HL-60 (cell line): ENCODE measurements around the gene GORASP2.
"Not testable (repeated sequence)": the region's sequence is repeated elsewhere in the genome, so short reads cannot be mapped to it uniquely, and the experiment has no call there.

Experiments
- DNase-seq, 2 experiments: peaks; one replicate each; pipeline ENCODE4 v3.0.0-alpha.2; 2010 to 2020; ENCODE audit warnings: low read depth in 1 of 2, low spot score in 1 of 2
- H3K27ac ChIP-seq: fragments of 250-450 bp; sonication (Bioruptor Pico); replicated peaks from 2 replicates; pipeline ENCODE4 v1.5.1; 2020; ENCODE audit warnings: mild to moderate bottlenecking, moderate library complexity
- H3K27me3 ChIP-seq: fragments of 250-450 bp; sonication (Bioruptor Pico); 2 replicates; pipeline ENCODE4 v1.5.1; 2021; ENCODE audit warnings: mild to moderate bottlenecking, moderate library complexity; ENCODE audit not compliant: insufficient read depth, poor library complexity, severe bottlenecking
- H3K4me3 ChIP-seq: replicated peaks from 2 replicates; pipeline ENCODE4 v1.5.1; 2011; ENCODE audit warnings: mild to moderate bottlenecking, control low read depth, low read length; ENCODE audit not compliant: insufficient read depth
- GABPA ChIP-seq: IDR thresholded peaks from 2 replicates; pipeline ENCODE4 v1.6.1; 2012; ENCODE audit warnings: low read depth
- POLR2AphosphoS5 ChIP-seq: IDR thresholded peaks from 2 replicates; pipeline ENCODE4 v1.6.1; 2012; ENCODE audit warnings: low read depth
- REST ChIP-seq: IDR thresholded peaks from 2 replicates; pipeline ENCODE4 v1.6.1; 2012; ENCODE audit warnings: low read depth; ENCODE audit not compliant: insufficient replicate concordance
- SPI1 ChIP-seq: IDR thresholded peaks from 2 replicates; pipeline ENCODE4 v1.6.1; 2012; ENCODE audit warnings: low read depth, mild to moderate bottlenecking, borderline replicate concordance
- TF ChIP-seq, protein P1 (sequence below): IDR thresholded peaks from one replicate; pipeline ENCODE4 v1.5.1; 2011; ENCODE audit warnings: low read length, control low read depth, inconsistent platforms; ENCODE audit not compliant: insufficient read depth

The GORASP2 gene

GRCh38 chr2:170905864-170906263, 23.2 kb upstream of the GORASP2 start:
- DNase-seq, result no peak
- TF ChIP-seq, protein P1, sequence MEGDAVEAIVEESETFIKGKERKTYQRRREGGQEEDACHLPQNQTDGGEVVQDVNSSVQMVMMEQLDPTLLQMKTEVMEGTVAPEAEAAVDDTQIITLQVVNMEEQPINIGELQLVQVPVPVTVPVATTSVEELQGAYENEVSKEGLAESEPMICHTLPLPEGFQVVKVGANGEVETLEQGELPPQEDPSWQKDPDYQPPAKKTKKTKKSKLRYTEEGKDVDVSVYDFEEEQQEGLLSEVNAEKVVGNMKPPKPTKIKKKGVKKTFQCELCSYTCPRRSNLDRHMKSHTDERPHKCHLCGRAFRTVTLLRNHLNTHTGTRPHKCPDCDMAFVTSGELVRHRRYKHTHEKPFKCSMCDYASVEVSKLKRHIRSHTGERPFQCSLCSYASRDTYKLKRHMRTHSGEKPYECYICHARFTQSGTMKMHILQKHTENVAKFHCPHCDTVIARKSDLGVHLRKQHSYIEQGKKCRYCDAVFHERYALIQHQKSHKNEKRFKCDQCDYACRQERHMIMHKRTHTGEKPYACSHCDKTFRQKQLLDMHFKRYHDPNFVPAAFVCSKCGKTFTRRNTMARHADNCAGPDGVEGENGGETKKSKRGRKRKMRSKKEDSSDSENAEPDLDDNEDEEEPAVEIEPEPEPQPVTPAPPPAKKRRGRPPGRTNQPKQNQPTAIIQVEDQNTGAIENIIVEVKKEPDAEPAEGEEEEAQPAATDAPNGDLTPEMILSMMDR, result no peak
- TF ChIP-seq POLR2AphosphoS5 (no peak), SPI1 (no peak), REST (no peak), GABPA (no peak)
- H3K4me3 ChIP-seq, result no peak overlapping the region
- H3K27me3 ChIP-seq, result no peaks in the 10 kb centered on the region
- no peak overlapping the region for H3K27ac ChIP-seq

DNA sequence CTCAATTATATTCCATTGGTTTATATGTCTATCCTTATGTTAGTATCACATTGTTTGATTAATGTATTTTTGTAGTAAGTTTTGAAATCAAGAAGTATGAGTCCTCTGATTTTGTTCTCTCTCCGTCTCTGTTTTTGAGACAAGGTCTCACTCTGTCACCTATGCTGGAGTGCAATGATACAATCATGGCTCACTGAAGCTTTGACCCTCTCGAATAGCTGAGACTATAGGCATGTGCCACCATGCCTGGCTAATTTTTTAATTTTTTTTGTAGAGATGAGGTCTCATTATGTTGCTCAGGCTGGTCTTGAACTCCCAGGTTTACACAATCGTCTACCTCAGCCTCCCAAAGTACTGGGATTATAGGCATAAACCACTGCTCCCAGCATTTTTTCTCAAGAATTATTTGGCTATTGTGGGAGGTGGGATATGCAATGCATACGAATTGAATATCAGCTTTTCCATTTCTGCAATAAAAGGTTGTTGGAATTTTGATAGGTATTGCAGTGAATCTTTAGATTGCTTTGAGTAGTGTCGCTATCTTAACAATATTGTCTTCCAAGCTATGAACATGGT, 17.7 kb upstream of the GORASP2 start:
- Histone ChIP-seq H3K4me3 (no peak overlapping the region), H3K27ac (no peak overlapping the region), H3K27me3 (no peaks in the 10 kb centered on the region)
- no peak for DNase-seq
- TF ChIP-seq GABPA, result no peak
- TF ChIP-seq SPI1, result no peak
- TF ChIP-seq, protein P1, result no peak
- no peak for TF ChIP-seq POLR2AphosphoS5
- no peak for TF ChIP-seq REST

DNA sequence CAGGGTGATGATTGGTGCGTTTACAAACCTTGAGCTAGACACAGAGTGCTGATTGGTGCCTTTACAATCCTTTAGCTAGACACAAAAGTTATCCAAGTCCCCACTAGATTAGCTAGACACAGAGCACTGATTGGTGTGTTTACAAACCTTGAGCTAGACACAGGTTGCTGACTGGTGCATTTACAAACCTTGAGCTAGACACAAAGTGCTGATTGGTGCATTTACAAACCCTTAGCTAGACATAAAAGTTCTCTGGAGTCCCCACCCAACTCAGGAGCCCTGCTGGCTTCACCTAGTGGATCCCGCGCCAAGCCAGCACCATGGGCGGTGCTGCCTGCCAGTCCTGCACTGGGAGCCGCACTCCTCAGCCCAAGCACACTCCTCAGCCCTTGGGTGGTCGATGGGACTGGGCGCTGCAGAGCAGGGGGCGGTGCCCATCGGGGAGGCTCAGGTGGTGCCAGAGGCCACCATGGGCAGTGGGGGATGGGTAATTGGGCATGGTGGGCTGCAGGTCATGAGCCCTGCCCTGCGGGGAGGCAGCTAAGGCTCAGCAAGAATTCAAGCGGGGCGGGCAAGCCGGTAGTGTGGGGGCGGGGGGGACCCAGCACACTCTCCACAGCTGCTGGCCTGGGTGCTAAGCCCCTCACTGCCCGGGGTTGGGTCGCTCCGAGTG, 13.9 kb upstream of the GORASP2 start:
- DNase-seq, H3K4me3 ChIP-seq, H3K27ac ChIP-seq, H3K27me3 ChIP-seq: not testable (repeated sequence)

DNA sequence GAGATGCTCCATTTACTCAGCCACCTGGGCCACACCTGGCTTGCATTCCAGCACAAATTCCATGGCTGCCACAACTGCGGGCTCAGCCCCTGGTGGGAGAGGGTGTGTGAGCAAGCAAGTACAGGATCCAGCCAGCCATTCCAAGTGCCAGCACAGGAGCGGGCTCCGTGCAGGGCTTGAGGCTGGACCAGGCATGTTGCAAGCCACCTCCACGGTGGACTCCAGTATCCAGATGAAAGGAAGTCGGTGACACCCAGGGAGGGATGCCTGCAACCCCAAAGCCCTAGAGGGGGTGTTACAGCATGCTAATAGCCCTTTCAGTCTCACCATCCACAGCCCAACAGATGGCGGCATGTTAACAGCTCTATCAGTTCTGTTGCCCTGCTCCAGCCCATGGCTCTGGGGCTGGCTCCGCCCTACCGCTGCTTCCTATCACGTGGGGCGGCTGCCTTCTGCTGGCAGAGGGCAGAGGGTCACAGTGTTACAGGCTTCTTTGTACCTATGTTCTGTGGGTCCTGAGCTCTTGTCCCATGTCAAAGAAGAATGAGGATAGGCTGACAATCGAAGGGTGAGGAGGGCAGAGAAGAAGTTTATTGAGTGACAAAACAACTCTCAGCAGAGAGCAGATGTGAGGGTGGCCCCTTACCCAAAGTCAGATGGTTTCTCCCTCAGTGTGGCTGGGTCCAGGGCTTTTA, 11.7 kb upstream of the GORASP2 start:
- TF ChIP-seq GABPA, result no peak
- no peak for TF ChIP-seq POLR2AphosphoS5
- no peak for TF ChIP-seq SPI1
- TF ChIP-seq, protein P1, result no peak
- no peak for TF ChIP-seq REST
- DNase-seq, result no peak
- no peaks in the 10 kb centered on the region for H3K27me3 ChIP-seq
- no peak overlapping the region for H3K27ac ChIP-seq
- H3K4me3 ChIP-seq, result no peak overlapping the region
